ENCODE data around the gene RPS21.
"Not testable (repeated sequence)": the region's sequence is repeated elsewhere in the genome, so short reads cannot be mapped to it uniquely, and the experiment has no call there.

RPS21 gene

GRCh38 chr20:62418709-62419487 lies 32.0 kb downstream of the RPS21 start:
- peaks cover 3% of the 10 kb centered on the region for H3K27me3 Mint-ChIP-seq
- H3K4me1 Mint-ChIP-seq: no peaks in the 10 kb centered on the region
- peaks cover 4% of the 10 kb centered on the region for H3K9me3 Mint-ChIP-seq
- H3K36me3 Mint-ChIP-seq: no peaks in the 10 kb centered on the region
- DNase-seq: no peak
- H3K27ac Mint-ChIP-seq: no peak overlapping the region
- H3K4me3 Mint-ChIP-seq: no peak overlapping the region
- CTCF ChIA-PET: interaction anchor here (2.5 kb wide), 1 partner anchor 9 kb away, joined by 8 read pairs; no protein-coding TSS in a partner anchor

GRCh38 chr20:62419759-62420158 lies 32.9 kb downstream of the RPS21 start:
- H3K27me3 Mint-ChIP-seq: peaks cover 3% of the 10 kb centered on the region
- no peak overlapping the region for H3K27ac Mint-ChIP-seq
- CTCF ChIA-PET: interaction anchor here (2.5 kb wide), 1 partner anchor 9 kb away, joined by 8 read pairs; no protein-coding TSS in a partner anchor
- no peaks in the 10 kb centered on the region for H3K4me1 Mint-ChIP-seq
- H3K36me3 Mint-ChIP-seq: no peaks in the 10 kb centered on the region
- no peak overlapping the region for H3K4me3 Mint-ChIP-seq
- H3K9me3 Mint-ChIP-seq: peaks cover 4% of the 10 kb centered on the region
- no peak for DNase-seq

- no peaks in the 10 kb centered on the region for H3K36me3 Mint-ChIP-seq
- peaks cover 3% of the 10 kb centered on the region for H3K27me3 Mint-ChIP-seq
- H3K27ac Mint-ChIP-seq: no peak overlapping the region
- H3K4me1 Mint-ChIP-seq: no peaks in the 10 kb centered on the region
- CTCF ChIA-PET: no interaction called here
- H3K4me3 Mint-ChIP-seq: no peak overlapping the region
- DNase-seq: no peak
- H3K9me3 Mint-ChIP-seq: peaks cover 4% of the 10 kb centered on the region
Observed at GRCh38 chr20:62420846-62421715, 34.2 kb downstream of the RPS21 start.

GRCh38 chr20:62421716-62421990 lies 34.8 kb downstream of the RPS21 start:
- H3K36me3 Mint-ChIP-seq: no peaks in the 10 kb centered on the region
- no peak overlapping the region for H3K4me3 Mint-ChIP-seq
- no peak overlapping the region for H3K27ac Mint-ChIP-seq
- no peak for DNase-seq
- peaks cover 3% of the 10 kb centered on the region for H3K27me3 Mint-ChIP-seq
- H3K9me3 Mint-ChIP-seq: peaks cover 4% of the 10 kb centered on the region
- CTCF ChIA-PET: no interaction called here
- H3K4me1 Mint-ChIP-seq: no peaks in the 10 kb centered on the region

GRCh38 chr20:62422636-62423325 lies 35.9 kb downstream of the RPS21 start:
- H3K36me3 Mint-ChIP-seq: no peaks in the 10 kb centered on the region
- H3K9me3 Mint-ChIP-seq: peaks cover 4% of the 10 kb centered on the region
- no peaks in the 10 kb centered on the region for H3K4me1 Mint-ChIP-seq
- peaks cover 3% of the 10 kb centered on the region for H3K27me3 Mint-ChIP-seq
- CTCF ChIA-PET: no interaction called here
- no peak overlapping the region for H3K4me3 Mint-ChIP-seq
- DNase-seq: no peak
- no peak overlapping the region for H3K27ac Mint-ChIP-seq

- no peaks in the 10 kb centered on the region for H3K36me3 Mint-ChIP-seq
- CTCF ChIA-PET: no interaction called here
- H3K9me3 Mint-ChIP-seq: peaks cover 4% of the 10 kb centered on the region
- no peak overlapping the region for H3K27ac Mint-ChIP-seq
- H3K4me3 Mint-ChIP-seq: no peak overlapping the region
- H3K27me3 Mint-ChIP-seq: peaks cover 3% of the 10 kb centered on the region
- H3K4me1 Mint-ChIP-seq: no peaks in the 10 kb centered on the region
- DNase-seq: no peak
Observed at GRCh38 chr20:62423326-62423706, 36.4 kb downstream of the RPS21 start.

GRCh38 chr20:62424249-62425107 lies 37.6 kb downstream of the RPS21 start:
- H3K27ac Mint-ChIP-seq: no peak overlapping the region
- H3K36me3 Mint-ChIP-seq: no peaks in the 10 kb centered on the region
- peaks cover 4% of the 10 kb centered on the region for H3K9me3 Mint-ChIP-seq
- CTCF ChIA-PET: no interaction called here
- no peak for DNase-seq
- no peak overlapping the region for H3K4me3 Mint-ChIP-seq
- peaks cover 12% of the 10 kb centered on the region for H3K27me3 Mint-ChIP-seq
- no peaks in the 10 kb centered on the region for H3K4me1 Mint-ChIP-seq

- H3K9me3 Mint-ChIP-seq: peaks cover 4% of the 10 kb centered on the region
- CTCF ChIA-PET: no interaction called here
Observed at GRCh38 chr20:62425281-62426058, 38.6 kb downstream of the RPS21 start.

GRCh38 chr20:62426059-62426348 lies 39.1 kb downstream of the RPS21 start:
- H3K36me3 Mint-ChIP-seq, H3K27ac Mint-ChIP-seq, H3K4me1 Mint-ChIP-seq, DNase-seq, CTCF ChIA-PET, H3K9me3 Mint-ChIP-seq, H3K4me3 Mint-ChIP-seq: not testable (repeated sequence)
- peaks cover 12% of the 10 kb centered on the region for H3K27me3 Mint-ChIP-seq

More at GRCh38 chr20:62425281-62426058, 38.6 kb downstream of the RPS21 start:
- Mint-ChIP-seq H3K27ac (no peak overlapping the region), H3K4me3 (no peak overlapping the region), H3K36me3 (no peaks in the 10 kb centered on the region), H3K4me1 (no peaks in the 10 kb centered on the region), H3K27me3 (peaks cover 12% of the 10 kb centered on the region)
- DNase-seq: no peak

- Mint-ChIP-seq H3K9me3 (no peaks in the 10 kb centered on the region), H3K4me3 (no peak overlapping the region), H3K27me3 (peaks cover 12% of the 10 kb centered on the region), H3K27ac (no peak overlapping the region), H3K4me1 (no peaks in the 10 kb centered on the region), H3K36me3 (no peaks in the 10 kb centered on the region)
- CTCF ChIA-PET: no interaction called here
- no peak for DNase-seq
Observed at GRCh38 chr20:62426699-62427131, 39.8 kb downstream of the RPS21 start.

- CTCF ChIA-PET: no interaction called here
- Mint-ChIP-seq H3K9me3 (no peaks in the 10 kb centered on the region), H3K4me1 (no peaks in the 10 kb centered on the region), H3K36me3 (no peaks in the 10 kb centered on the region), H3K27me3 (peaks cover 15% of the 10 kb centered on the region), H3K4me3 (no peak within 1 kb of the TSS), H3K27ac (no peak within 1 kb of the TSS)
- DNase-seq: no peak
Observed at GRCh38 chr20:62427172-62428001, 40.5 kb downstream of the RPS21 start, which contains the start of gene RBBP8NL. Gene RBBP8NL (minus strand): TSS chr20:62427539. CDS start chr20:62419647, 7,892 bp downstream.

- Mint-ChIP-seq H3K4me3 (no peak overlapping the region), H3K36me3 (no peaks in the 10 kb centered on the region), H3K4me1 (no peaks in the 10 kb centered on the region), H3K9me3 (no peaks in the 10 kb centered on the region), H3K27ac (no peak overlapping the region), H3K27me3 (peaks cover 21% of the 10 kb centered on the region)
- DNase-seq: no peak
- CTCF ChIA-PET: no interaction called here
Observed at GRCh38 chr20:62428002-62428372, 41.1 kb downstream of the RPS21 start.
